ENCODE data around the gene CALCOCO1.
A peak's percentile ranks its signal among the peaks of the same experiment; 100 is the strongest.
"Not testable (repeated sequence)": the region's sequence is repeated elsewhere in the genome, so short reads cannot be mapped to it uniquely, and the experiment has no call there.

Gene CALCOCO1

GRCh38 chr12:53727310-53728041 lies at the start of gene CALCOCO1:
Gene CALCOCO1, minus strand, starts transcription at chr12:53727452. Its CDS starts 2,210 bp downstream, at chr12:53725242.
- peak; percentile 97 for DNase-seq (ENCODE audit: low spot score)

- DNase-seq (ENCODE audit: low spot score): no peak
Observed at GRCh38 chr12:53776872-53777271, 49.6 kb upstream of the CALCOCO1 start.

GRCh38 chr12:53775478-53776145 lies 48.4 kb upstream of the CALCOCO1 start:
- DNase-seq (ENCODE audit: low spot score): no peak

- peak; percentile 81 for DNase-seq (ENCODE audit: low spot score)
Observed at GRCh38 chr12:53770281-53770680, 43.0 kb upstream of the CALCOCO1 start.

GRCh38 chr12:53768976-53769375 lies 41.7 kb upstream of the CALCOCO1 start:
- no peak for DNase-seq (ENCODE audit: low spot score)

- DNase-seq (ENCODE audit: low spot score): no peak
Observed at GRCh38 chr12:53766881-53767280, 39.6 kb upstream of the CALCOCO1 start.

- DNase-seq (ENCODE audit: low spot score): no peak
Observed at GRCh38 chr12:53765891-53766290, 38.6 kb upstream of the CALCOCO1 start.

- DNase-seq (ENCODE audit: low spot score): no peak
Observed at GRCh38 chr12:53764615-53765014, 37.4 kb upstream of the CALCOCO1 start.

GRCh38 chr12:53762793-53763192 lies 35.5 kb upstream of the CALCOCO1 start:
- not testable (repeated sequence) for DNase-seq (ENCODE audit: low spot score)

- no peak for DNase-seq (ENCODE audit: low spot score)
Observed at GRCh38 chr12:53761306-53761705, 34.1 kb upstream of the CALCOCO1 start.

GRCh38 chr12:53759261-53759660 lies 32.0 kb upstream of the CALCOCO1 start:
- DNase-seq (ENCODE audit: low spot score): no peak

- DNase-seq (ENCODE audit: low spot score): no peak
Observed at GRCh38 chr12:53758730-53759103, 31.5 kb upstream of the CALCOCO1 start.

- DNase-seq (ENCODE audit: low spot score): no peak
Observed at GRCh38 chr12:53758081-53758729, 31.0 kb upstream of the CALCOCO1 start.

- peak; percentile 87 for DNase-seq (ENCODE audit: low spot score)
Observed at GRCh38 chr12:53757101-53757770, 30.0 kb upstream of the CALCOCO1 start.

GRCh38 chr12:53756300-53757100 lies 29.2 kb upstream of the CALCOCO1 start:
- no peak for DNase-seq (ENCODE audit: low spot score)

- no peak for DNase-seq (ENCODE audit: low spot score)
Observed at GRCh38 chr12:53755893-53756292, 28.6 kb upstream of the CALCOCO1 start.

GRCh38 chr12:53755451-53755891 lies 28.2 kb upstream of the CALCOCO1 start:
- DNase-seq (ENCODE audit: low spot score): no peak

- DNase-seq (ENCODE audit: low spot score): no peak
Observed at GRCh38 chr12:53754633-53755264, 27.5 kb upstream of the CALCOCO1 start.

- no peak for DNase-seq (ENCODE audit: low spot score)
Observed at GRCh38 chr12:53754188-53754585, 26.9 kb upstream of the CALCOCO1 start.

GRCh38 chr12:53752621-53753020 lies 25.4 kb upstream of the CALCOCO1 start:
- no peak for DNase-seq (ENCODE audit: low spot score)

GRCh38 chr12:53752192-53752601 lies 24.9 kb upstream of the CALCOCO1 start:
- DNase-seq (ENCODE audit: low spot score): no peak

Data from COLO829 (cell line).